Measurements from ENCODE around the gene PGC.

PGC gene

DNA sequence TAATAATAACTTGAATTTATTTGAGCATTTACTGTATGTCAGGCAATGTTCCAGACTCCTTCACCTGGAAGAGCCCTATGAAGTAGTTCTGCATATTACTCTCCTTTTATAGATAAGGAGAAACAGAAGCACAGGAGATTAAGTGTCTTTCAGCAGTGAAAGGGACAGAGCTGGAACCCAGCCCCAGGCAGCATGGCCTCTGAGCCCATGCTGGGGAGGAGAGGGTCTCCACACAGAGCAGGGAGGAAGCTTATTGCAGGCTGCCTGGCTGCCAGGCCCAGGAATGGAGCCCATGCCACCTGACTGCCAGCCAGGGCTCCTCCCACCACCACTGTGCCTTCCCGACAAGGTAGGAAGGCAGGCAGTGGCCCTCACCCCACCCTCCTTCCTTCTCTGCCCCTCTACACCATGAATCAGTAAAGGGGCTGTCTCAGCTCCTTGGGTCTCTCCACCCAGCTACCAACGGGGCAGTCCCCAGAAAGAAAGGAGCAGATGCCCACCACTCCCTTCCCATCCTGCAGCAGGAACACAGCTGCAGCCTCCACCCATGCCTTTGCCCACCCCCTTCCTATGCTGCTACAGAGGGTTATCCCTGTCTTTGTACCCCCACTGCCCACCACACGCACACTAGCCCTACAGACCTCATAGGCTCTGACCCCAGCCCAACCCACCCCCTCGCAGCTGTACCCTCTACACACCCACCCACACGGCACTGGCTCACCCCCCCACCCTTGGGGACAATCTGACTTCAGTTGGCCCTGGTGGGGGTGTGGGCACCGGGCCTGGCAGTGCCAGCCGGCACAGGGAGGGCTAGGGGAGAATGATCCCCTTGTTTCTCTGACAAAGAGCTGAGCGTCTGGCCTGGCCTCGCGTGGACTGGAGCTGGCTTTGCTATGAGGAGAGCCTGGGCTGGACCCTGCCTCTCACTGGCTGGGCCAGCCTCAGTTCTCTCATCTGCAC is 53.6 kb downstream of the PGC start:
- DNase-seq, result no peak

DNA sequence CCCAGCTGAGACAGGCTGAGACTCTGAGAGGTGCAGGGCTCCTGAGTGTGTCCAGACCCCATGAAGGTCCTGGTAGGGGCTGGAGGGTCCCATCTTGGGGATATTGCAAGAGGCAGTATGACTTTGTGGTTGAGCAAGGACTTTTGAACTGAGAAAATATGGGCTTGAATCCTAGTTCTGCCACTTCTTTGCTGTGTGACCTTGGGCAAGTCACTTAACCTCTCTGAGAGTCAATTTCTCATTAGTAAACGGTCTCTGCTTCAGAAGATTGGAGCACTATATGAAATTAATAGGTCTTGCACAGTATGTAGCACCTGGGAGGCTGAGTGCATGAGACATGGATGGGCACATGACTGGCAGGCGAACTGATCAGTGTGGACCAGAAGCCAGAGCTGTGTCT is 54.5 kb downstream of the PGC start:
- DNase-seq, result no peak

DNA sequence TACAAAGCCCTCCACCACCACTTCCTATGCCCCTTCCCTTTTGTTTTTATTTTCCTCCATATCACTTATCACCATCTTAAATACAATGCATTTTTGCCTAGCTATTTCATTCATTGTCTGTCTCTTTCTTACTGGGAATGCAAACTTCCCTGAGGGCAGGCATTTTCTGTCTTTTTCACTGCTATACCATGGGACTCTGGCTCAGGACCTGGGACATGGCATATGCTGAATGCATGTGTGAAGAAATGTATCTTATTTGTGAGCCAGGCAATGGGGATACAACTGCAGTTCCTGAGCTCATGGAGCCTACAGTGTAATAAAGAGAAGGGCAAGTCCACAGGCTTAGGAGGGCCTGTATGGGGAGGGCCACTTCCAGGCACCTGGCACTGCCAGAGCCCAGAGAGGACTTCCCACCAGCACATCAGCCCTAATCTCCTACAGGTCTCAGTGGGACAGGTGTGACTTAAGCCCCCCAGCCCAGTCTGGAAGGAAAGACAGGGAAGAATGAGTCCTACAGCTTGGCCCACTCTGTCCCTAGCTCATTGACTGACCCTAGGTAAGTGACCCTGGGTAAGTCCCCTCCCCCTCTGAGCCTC is 55.0 kb downstream of the PGC start:
- DNase-seq, result no peak

DNA sequence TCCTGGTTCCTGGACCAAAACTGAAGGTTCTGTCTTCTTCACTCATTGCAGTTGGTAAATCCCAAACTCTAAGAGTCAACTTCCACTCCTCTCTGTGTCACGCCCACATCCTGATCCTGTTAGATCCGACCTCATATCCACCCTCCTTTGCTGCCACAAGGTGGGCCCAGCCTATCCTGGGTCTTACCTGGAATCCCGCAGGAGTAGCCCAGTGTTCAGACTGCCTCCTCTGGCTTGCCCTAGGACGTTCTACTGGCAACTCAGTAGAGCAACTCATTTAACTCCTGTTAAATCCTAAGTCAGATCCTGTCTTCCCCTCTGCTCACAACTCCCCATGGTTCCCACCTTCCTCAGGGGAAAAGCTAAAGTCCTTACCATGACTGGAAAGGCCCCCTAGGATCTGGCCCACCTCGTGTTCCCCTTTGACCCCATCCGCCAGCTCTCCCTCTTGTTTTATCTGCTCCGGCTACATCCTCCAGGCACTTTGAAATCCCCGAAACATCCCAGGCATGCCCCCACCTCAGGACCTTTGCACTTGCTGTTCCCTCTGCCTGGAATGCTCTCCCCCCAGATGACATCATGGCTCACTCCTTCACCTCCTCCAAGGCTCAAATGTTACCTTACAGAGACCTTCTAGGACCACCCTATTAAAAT is 55.6 kb downstream of the PGC start:
- DNase-seq, result no peak

DNA sequence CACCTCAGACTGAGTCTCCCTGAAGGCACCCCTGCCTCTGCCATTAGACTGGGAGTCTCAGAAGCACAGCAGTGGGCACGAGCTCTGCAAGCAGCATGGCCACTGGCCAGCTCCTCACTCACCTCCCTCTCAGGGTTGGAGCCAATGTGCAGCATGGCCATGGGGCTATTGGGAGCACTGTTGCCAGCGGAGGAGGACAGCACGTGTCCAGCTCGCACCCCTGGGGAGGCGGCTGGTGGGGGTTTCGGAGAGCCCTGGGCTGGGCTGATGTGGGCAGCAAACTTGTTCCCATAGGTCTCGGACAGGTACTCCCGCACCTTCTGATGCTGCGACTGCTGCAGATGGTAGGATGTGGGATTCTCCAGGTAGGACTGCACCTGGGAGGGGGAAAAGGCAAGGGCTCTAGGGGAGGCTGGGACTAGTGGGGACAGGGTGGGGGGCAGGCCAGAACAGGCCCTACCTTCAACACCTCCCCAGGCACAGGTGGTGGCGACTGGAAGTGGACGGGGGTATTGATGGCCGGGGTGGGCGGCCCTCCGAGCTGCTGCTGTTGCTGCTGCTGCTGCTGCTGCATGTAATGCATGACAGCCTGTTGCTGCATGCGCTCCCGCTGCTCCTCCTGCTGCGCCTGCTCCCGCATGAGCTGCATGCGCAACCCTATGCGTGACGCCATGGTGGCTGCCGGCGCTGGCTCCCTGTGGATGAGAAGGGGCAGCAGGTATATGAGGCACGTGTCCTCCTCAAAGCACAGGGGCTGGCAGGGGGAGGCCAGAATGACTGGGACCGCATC is 56.5 kb downstream of the PGC start:
- no peak for DNase-seq

DNA sequence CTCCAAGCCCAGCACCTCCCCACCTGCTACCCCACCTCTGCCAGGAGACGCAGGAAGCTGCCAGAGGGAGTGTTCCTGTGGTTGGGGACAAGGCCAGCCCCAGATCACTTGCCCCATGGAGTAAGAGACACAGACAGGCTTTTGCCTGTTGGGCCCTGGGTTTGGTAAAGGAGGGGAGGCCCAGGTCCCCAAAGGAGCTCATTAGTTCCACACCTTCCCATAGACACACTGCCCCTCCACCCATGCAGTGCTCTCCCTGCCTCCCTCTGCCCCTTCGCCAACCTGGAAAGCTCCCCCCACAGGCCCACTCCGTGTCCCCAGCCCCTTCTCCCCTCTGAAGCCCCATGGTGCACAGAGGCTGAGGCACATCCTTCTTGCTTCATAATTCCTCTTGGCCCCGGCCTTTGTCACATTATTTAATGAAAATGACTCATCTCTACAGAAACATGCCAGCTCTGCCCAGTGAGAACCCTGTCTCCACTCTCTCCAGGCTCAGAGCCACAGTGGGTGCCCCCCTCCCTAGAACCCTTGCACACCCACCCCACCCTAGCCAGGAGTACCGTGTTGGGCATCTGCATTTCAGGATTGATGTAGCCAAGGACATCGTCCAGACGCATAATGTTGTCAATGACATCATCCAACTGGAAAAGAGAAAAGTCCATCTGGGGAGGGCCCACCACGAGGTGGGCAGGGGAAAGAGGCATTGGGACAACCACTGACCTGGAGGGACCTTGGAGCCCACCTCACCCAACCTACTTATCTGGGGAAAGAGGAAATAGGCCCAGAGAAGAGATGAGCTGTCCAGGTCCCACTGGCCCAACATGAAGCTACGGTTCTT is 57.8 kb downstream of the PGC start:
- no peak for DNase-seq

DNA sequence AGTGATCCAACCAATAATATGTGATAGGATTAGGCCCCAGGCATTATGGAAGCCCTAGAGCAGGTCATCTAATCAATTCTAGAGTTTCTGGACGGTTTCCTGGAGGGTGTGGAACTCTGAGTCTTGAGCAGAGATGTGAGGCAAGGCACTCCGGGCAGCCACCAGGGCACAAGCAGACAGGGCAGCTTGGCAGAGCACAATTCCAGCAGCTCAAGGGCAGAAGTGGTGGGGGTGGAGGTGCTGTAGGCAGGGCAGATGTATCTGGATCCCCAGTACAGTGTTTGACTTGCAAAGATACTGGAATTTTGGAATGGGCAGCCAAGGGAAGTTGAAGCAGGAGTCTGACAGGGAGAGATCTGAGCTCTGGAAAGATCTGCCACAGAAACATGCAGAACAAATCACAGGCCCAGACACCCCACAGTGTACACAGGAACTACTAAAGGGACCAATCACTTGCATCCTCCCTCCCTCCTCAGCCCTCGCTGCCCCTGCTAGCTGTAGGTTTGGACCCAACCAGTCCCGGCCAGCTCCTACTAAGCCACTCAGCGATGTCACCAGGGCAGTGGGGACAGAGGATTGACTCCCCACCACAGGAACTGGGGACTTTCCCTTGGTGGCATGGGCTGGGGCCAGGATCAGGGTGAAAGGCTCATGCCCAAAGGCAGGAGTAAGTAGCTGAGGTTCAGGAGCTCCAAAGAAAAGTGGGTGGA is 58.8 kb downstream of the PGC start:
- DNase-seq, result no peak

DNA sequence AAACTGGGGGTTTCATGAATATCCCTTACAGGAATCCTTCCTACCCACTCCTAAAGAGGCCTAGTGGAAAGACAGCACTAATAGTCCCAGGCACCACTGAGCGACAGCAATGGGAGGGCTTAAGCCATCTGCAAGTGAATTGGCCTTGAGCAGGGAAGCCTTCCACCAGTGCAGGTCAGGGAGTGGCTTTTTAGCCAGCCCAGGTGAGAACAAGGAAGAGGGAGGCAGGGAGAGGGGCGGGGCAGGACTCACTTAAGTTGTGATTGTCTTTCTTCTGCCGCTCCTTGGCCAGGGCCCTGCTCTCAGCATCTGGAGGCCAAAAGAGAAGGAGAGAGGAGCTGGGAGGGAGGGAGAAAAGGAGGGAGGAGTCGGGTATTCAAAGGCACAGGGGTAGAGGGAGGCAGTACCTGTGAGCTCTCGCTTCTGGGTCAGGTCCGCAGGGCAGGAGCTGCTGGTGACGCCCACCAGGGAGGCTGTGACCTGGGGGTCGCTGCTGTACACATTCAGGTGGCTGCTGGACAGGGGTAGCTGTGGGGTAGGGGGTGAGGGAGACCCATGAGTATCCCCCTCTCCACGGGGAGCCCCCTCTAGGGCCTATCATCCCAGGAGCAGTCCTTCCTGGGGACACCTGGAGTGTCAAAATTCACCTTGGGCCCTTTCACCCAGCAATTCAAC is 59.6 kb downstream of the PGC start:
- no peak for DNase-seq
